Brain (organoid and tissue), 1 donor: ENCODE measurements around the gene RPA3. TPM values are rescaled to one million over a fixed set of nuclear protein-coding genes. Genes with fewer than 3 reads are reported as not detected.

Source experiments
- polyA plus RNA-seq: library from polyadenylated mRNA; stranded (reverse); fragments of 350-450 nt; fragmentation: Illumina TruSeq; extraction: RNeasy Lipid Tissue Mini Kit (QIAGEN cat#74804); gene quantifications from one replicate; pipeline ENCODE4 v1.2.3, GENCODE V29; 2015; ENCODE audit warnings: low read depth, low replicate concordance; ENCODE audit not compliant: insufficient read depth

Gene RPA3
- polyA plus RNA-seq, 1 donor from 2014 or later: 57.1 TPM

Other genes starting within 250 kb of the RPA3 start
- 0.24 TPM for gene COL28A1, start 182.7 kb downstream of the RPA3 start, polyA plus RNA-seq
- 6.0 TPM for gene MIOS, start 151.7 kb downstream of the RPA3 start, polyA plus RNA-seq
- 12.0 TPM for gene UMAD1, start 77.9 kb downstream of the RPA3 start, polyA plus RNA-seq